IMR-90 (cell line): Measurements from ENCODE around the gene DGKB. TPM values are rescaled to one million over a fixed set of nuclear protein-coding genes. Genes with fewer than 3 reads are reported as not detected.

Experiments
- ATAC-seq: fragments of 200-7000 bp; cut with Tn5 transposase; 2 replicates; pipeline ENCODE4 v1.9.1; 2020; ENCODE audit warnings: low read depth, mild to moderate bottlenecking, moderate library complexity
- BruUV-seq: library from RNA; stranded (reverse); fragments of 400-500 nt; replicated peaks from 2 replicates; lab custom pipeline; 2021; lab: Mats Ljungman, UMichigan
- CTCF ChIA-PET: fragments of 300-600 bp; formaldehyde crosslinking; extraction: SDS; loops from one replicate; lab custom pipeline; 2021; ENCODE audit warnings: antibody characterized with exemption; lab: Yijun Ruan, JAX
- POLR2A ChIA-PET: fragments of 300-600 bp; sonication (Branson Sonifier 250); formaldehyde crosslinking; loops from one replicate; lab custom pipeline; 2022; ENCODE audit warnings: antibody characterized with exemption; ENCODE audit not compliant: unreplicated experiment; lab: Charles Lee
- DNase-seq: peaks from one replicate; pipeline ENCODE4 v3.0.0; 2013
- H2AFZ ChIP-seq: replicated peaks from 2 replicates; pipeline ENCODE3; 2013; ENCODE audit warnings: low read length, mild to moderate bottlenecking; ENCODE audit not compliant: poor library complexity
- H2AK5ac ChIP-seq: 2 replicates; pipeline ENCODE4 v1.6.1; 2013; ENCODE audit warnings: low read depth, low read length, inconsistent platforms
- H2AK9ac ChIP-seq: replicated peaks from 2 replicates; pipeline ENCODE3; 2013; ENCODE audit warnings: mild to moderate bottlenecking, low read depth, low read length, moderate library complexity; ENCODE audit not compliant: poor library complexity
- H2BK120ac ChIP-seq: 2 replicates; pipeline ENCODE4 v1.6.1; 2013; ENCODE audit warnings: low read depth, low read length, inconsistent platforms
- H2BK15ac ChIP-seq: 3 replicates; pipeline ENCODE4 v1.6.1; 2013; ENCODE audit warnings: low read depth, low read length, inconsistent platforms
- H2BK20ac ChIP-seq: 2 replicates; pipeline ENCODE4 v1.6.1; 2013; ENCODE audit warnings: low read depth, mild to moderate bottlenecking, inconsistent platforms, low read length, moderate library complexity
- H2BK5ac ChIP-seq: 2 replicates; pipeline ENCODE4 v1.6.1; 2013; ENCODE audit warnings: mild to moderate bottlenecking, low read depth, low read length, inconsistent platforms; ENCODE audit not compliant: poor library complexity, severe bottlenecking
- H3K14ac ChIP-seq: replicated peaks from 2 replicates; pipeline ENCODE4 v1.6.1; 2013; ENCODE audit warnings: low read depth, low read length, inconsistent platforms
- H3K18ac ChIP-seq: 2 replicates; pipeline ENCODE4 v1.6.1; 2013; ENCODE audit warnings: low read depth, low read length, control low read depth
- H3K23ac ChIP-seq: 2 replicates; pipeline ENCODE4 v1.6.1; 2013; ENCODE audit warnings: low read depth, low read length, inconsistent platforms
- H3K27ac ChIP-seq: 2 replicates; pipeline ENCODE4 v1.5.1; 2013; ENCODE audit warnings: mild to moderate bottlenecking, control low read depth, low read length; ENCODE audit not compliant: insufficient read depth
- H3K27me3 ChIP-seq: 2 replicates; pipeline ENCODE4 v1.6.1; 2013; ENCODE audit warnings: low read length; ENCODE audit not compliant: control insufficient read depth, insufficient read depth
- H3K36me3 ChIP-seq: 2 replicates; pipeline ENCODE4 v1.6.1; 2013; ENCODE audit warnings: low read length, mixed read lengths; ENCODE audit not compliant: control insufficient read depth, insufficient read depth
- H3K4ac ChIP-seq: 2 replicates; pipeline ENCODE4 v1.6.1; 2013; ENCODE audit warnings: low read depth, low read length, inconsistent platforms
- H3K4me1 ChIP-seq: 2 replicates; pipeline ENCODE4 v1.6.1; 2013; ENCODE audit warnings: low read length, mixed read lengths; ENCODE audit not compliant: control insufficient read depth, insufficient read depth
- H3K4me2 ChIP-seq: 2 replicates; pipeline ENCODE4 v1.6.1; 2013; ENCODE audit warnings: low read depth, mild to moderate bottlenecking, control low read depth, low read length, moderate library complexity
- H3K4me3 ChIP-seq: 2 replicates; pipeline ENCODE4 v1.5.1; 2013; ENCODE audit warnings: low read depth, mild to moderate bottlenecking, control low read depth, low read length, moderate library complexity; ENCODE audit not compliant: insufficient read depth
- H3K56ac ChIP-seq: 2 replicates; pipeline ENCODE4 v1.6.1; 2013; ENCODE audit warnings: low read length, inconsistent platforms; ENCODE audit not compliant: insufficient read depth; ENCODE audit errors: extremely low read depth
- H3K79me1 ChIP-seq, 2 experiments: 2 replicates each; pipeline ENCODE4 v1.6.1; 2013; ENCODE audit warnings: low read length in 2 of 2, inconsistent platforms in 1 of 2, low read depth in 1 of 2
- H3K9ac ChIP-seq: 2 replicates; pipeline ENCODE4 v1.6.1; 2013; ENCODE audit warnings: low read depth, low read length, control low read depth
- H3K9me1 ChIP-seq: 2 replicates; pipeline ENCODE4 v1.6.1; 2013; ENCODE audit warnings: low read length, inconsistent platforms; ENCODE audit not compliant: insufficient read depth
- H3K9me3 ChIP-seq: 2 replicates; pipeline ENCODE4 v1.6.1; 2013; ENCODE audit warnings: low read length; ENCODE audit not compliant: control insufficient read depth, insufficient read depth
- H4K20me1 ChIP-seq: 2 replicates; pipeline ENCODE4 v1.6.1; 2013; ENCODE audit warnings: low read length, inconsistent platforms; ENCODE audit not compliant: insufficient read depth
- H4K5ac ChIP-seq: 2 replicates; pipeline ENCODE4 v1.6.1; 2013; ENCODE audit warnings: mild to moderate bottlenecking, low read depth, low read length, control low read depth
- H4K8ac ChIP-seq, 2 experiments: 2 replicates each; pipeline ENCODE4 v1.6.1; 2013; ENCODE audit warnings: low read depth in 2 of 2, low read length in 2 of 2, control low read depth in 1 of 2, inconsistent platforms in 1 of 2
- H4K91ac ChIP-seq: 2 replicates; pipeline ENCODE4 v1.6.1; 2013; ENCODE audit warnings: low read depth, low read length, inconsistent platforms; ENCODE audit not compliant: insufficient read depth
- BHLHE40 ChIP-seq: fragments of 150-350 bp; IDR thresholded peaks from 2 replicates; pipeline ENCODE4 v1.6.1; 2016; ENCODE audit warnings: mild to moderate bottlenecking, low read depth, low read length
- CEBPB ChIP-seq: IDR thresholded peaks from 2 replicates; pipeline ENCODE4 v1.6.1; 2012; ENCODE audit warnings: low read depth, low read length, improper control_type of control experiment
- CHD1 ChIP-seq: IDR thresholded peaks from 2 replicates; pipeline ENCODE4 v1.6.1; 2012; ENCODE audit warnings: low read depth, low read length, improper control_type of control experiment
- CTCF ChIP-seq: conservative IDR thresholded peaks from 2 replicates; pipeline ENCODE4 v1.5.1; 2012; ENCODE audit warnings: mild to moderate bottlenecking, low read depth, low read length, improper control_type of control experiment
- FOS ChIP-seq: fragments of 150-350 bp; IDR thresholded peaks from 2 replicates; pipeline ENCODE4 v1.6.1; 2016; ENCODE audit warnings: low read depth, low read length
- MAFK ChIP-seq: IDR thresholded peaks from 2 replicates; pipeline ENCODE4 v1.6.1; 2012; ENCODE audit warnings: low read depth, low read length, improper control_type of control experiment
- MAZ ChIP-seq: IDR thresholded peaks from 2 replicates; pipeline ENCODE4 v1.6.1; 2012; ENCODE audit warnings: low read depth, mild to moderate bottlenecking, low read length, improper control_type of control experiment, moderate library complexity, borderline replicate concordance
- MXI1 ChIP-seq: IDR thresholded peaks from 2 replicates; pipeline ENCODE4 v1.6.1; 2012; ENCODE audit warnings: low read depth, mild to moderate bottlenecking, low read length, moderate library complexity, borderline replicate concordance
- NFE2L2 ChIP-seq: fragments of 150-350 bp; IDR thresholded peaks from 2 replicates; pipeline ENCODE4 v1.6.1; 2016; ENCODE audit warnings: low read depth, mild to moderate bottlenecking, low read length
- POLR2A ChIP-seq: IDR thresholded peaks from 2 replicates; pipeline ENCODE4 v1.6.1; 2012; ENCODE audit warnings: mild to moderate bottlenecking, low read depth, low read length
- RAD21 ChIP-seq: IDR thresholded peaks from 2 replicates; pipeline ENCODE4 v1.6.1; 2012; ENCODE audit warnings: low read length, improper control_type of control experiment
- RCOR1 ChIP-seq: IDR thresholded peaks from 2 replicates; pipeline ENCODE4 v1.6.1; 2012; ENCODE audit warnings: mild to moderate bottlenecking, low read length, improper control_type of control experiment; ENCODE audit not compliant: insufficient replicate concordance
- RFX5 ChIP-seq: IDR thresholded peaks from 2 replicates; pipeline ENCODE4 v1.8.0; 2012; ENCODE audit warnings: low read depth, mild to moderate bottlenecking, low read length, moderate library complexity
- SMC3 ChIP-seq: fragments of 150-350 bp; IDR thresholded peaks from 2 replicates; pipeline ENCODE4 v1.6.1; 2016; ENCODE audit warnings: low read depth, mild to moderate bottlenecking, antibody characterized with exemption, low read length, moderate library complexity
- WGBS, 2 experiments: methylation state at CpG; one replicate each; pipeline versions ENCODE4 v1.1.5 to v1.1.7; 2013; ENCODE audit warnings: missing lambda C conversion rate in 2 of 2; ENCODE audit not compliant: insufficient read length in 1 of 2; ENCODE audit errors: extremely low coverage in 2 of 2; 5-methylcytosine and 5-hydroxymethylcytosine counted together
- dilution Hi-C: fragments of 300-500 bp; cut with HindIII; formaldehyde crosslinking; loops from one replicate; pipeline ENCODE4 v1.14.3; 2018; ENCODE audit warnings: low sequenced_read_pairs; ENCODE audit not compliant: unreplicated experiment
- in situ Hi-C: fragments of 300-500 bp; cut with MboI; formaldehyde crosslinking; loops from 3 replicates; pipeline ENCODE4 v1.14.3; 2019; ENCODE audit warnings: low sequenced_read_pairs, inconsistent platforms, mixed read lengths
- intact Hi-C: fragments of 100-400 bp; cut with micrococcal nuclease; formaldehyde crosslinking; loops from 2 replicates; pipeline ENCODE4 v1.10.0; 2022
- polyA plus RNA-seq, 3 experiments: library from polyadenylated mRNA; depleted of rRNA; stranded (reverse); fragments of >200 nt; gene quantifications; 2 replicates each; pipeline ENCODE4 v1.2.3, GENCODE V29; 2012; ENCODE audit warnings: low replicate concordance in 1 of 3
- total RNA-seq: library from RNA; depleted of rRNA; stranded (reverse); fragments of >200 nt; gene quantifications from 2 replicates; pipeline ENCODE4 v1.2.3, GENCODE V29; 2012
- TF ChIP-seq, protein P1 (sequence below): fragments of 150-350 bp; IDR thresholded peaks from 2 replicates; pipeline ENCODE4 v1.6.1; 2017; ENCODE audit warnings: mild to moderate bottlenecking, antibody characterized with exemption, low read length, low read depth
- TF ChIP-seq, protein P2 (sequence below): fragments of 150-350 bp; IDR thresholded peaks from 2 replicates; pipeline ENCODE4 v1.6.1; 2016; ENCODE audit warnings: low read depth, mild to moderate bottlenecking, low read length, moderate library complexity, borderline replicate concordance

DGKB gene
- total and polyA plus RNA-seq, 2 of the 4 experiments (the other 2 are of a cell fraction): not detected

GRCh38 chr7:14287398-14287797 lies 615.2 kb downstream of the DGKB start:
- TF ChIP-seq CTCF: no peak
- no peak for TF ChIP-seq BHLHE40
- no peak for TF ChIP-seq FOS
- no peak for TF ChIP-seq RAD21
- no peak for TF ChIP-seq CHD1
- no peak for TF ChIP-seq SMC3
- TF ChIP-seq, protein P1, sequence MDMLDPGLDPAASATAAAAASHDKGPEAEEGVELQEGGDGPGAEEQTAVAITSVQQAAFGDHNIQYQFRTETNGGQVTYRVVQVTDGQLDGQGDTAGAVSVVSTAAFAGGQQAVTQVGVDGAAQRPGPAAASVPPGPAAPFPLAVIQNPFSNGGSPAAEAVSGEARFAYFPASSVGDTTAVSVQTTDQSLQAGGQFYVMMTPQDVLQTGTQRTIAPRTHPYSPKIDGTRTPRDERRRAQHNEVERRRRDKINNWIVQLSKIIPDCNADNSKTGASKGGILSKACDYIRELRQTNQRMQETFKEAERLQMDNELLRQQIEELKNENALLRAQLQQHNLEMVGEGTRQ: no peak
- no peak for TF ChIP-seq CEBPB
- TF ChIP-seq MAZ: no peak
- TF ChIP-seq RCOR1: no peak
- no peak for TF ChIP-seq POLR2A
- no peak for TF ChIP-seq MAFK
- TF ChIP-seq RFX5: no peak
- TF ChIP-seq, protein P2, sequence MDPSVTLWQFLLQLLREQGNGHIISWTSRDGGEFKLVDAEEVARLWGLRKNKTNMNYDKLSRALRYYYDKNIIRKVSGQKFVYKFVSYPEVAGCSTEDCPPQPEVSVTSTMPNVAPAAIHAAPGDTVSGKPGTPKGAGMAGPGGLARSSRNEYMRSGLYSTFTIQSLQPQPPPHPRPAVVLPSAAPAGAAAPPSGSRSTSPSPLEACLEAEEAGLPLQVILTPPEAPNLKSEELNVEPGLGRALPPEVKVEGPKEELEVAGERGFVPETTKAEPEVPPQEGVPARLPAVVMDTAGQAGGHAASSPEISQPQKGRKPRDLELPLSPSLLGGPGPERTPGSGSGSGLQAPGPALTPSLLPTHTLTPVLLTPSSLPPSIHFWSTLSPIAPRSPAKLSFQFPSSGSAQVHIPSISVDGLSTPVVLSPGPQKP: no peak
- TF ChIP-seq NFE2L2: no peak
- TF ChIP-seq MXI1: no peak
- Histone ChIP-seq H2AFZ (no peak overlapping the region), H2AK9ac (no peak overlapping the region), H3K79me1 (no peaks in the 10 kb centered on the region), H3K14ac (no peak overlapping the region), H4K91ac (no peak overlapping the region), H3K4me1 (no peaks in the 10 kb centered on the region), H2AK5ac (no peak overlapping the region), H2BK15ac (no peak overlapping the region), H2BK120ac (no peak overlapping the region), H4K20me1 (no peaks in the 10 kb centered on the region), H3K56ac (no peak overlapping the region), H2BK5ac (no peak overlapping the region), H3K4ac (no peak overlapping the region), H3K27ac (no peak overlapping the region), H4K8ac (no peak overlapping the region), H3K23ac (no peak overlapping the region), H4K5ac (no peak overlapping the region), H3K27me3 (no peaks in the 10 kb centered on the region), H3K18ac (no peak overlapping the region), H3K4me3 (no peak overlapping the region), H3K9ac (no peak overlapping the region), H3K36me3 (no peaks in the 10 kb centered on the region), H3K4me2 (no peak overlapping the region), H3K9me1 (no peaks in the 10 kb centered on the region), H2BK20ac (no peak overlapping the region), H3K9me3 (no peaks in the 10 kb centered on the region)
- intact Hi-C loops (no loop called here), in situ Hi-C loops (no loop called here), dilution Hi-C loops (no loop called here)
- DNase-seq (no peak), ATAC-seq (no peak)
- POLR2A ChIA-PET: no interaction called here
- no TSS peak for BruUV-seq
- CTCF ChIA-PET: no interaction called here
- no CpG with 5 or more reads among the region's 2 CpGs for WGBS, 2 experiments
